SH-SY5Y (cell line): ENCODE results near the gene RAB6B.

Experiments
- GATA2 ChIP-seq: IDR thresholded peaks from 2 replicates; pipeline ENCODE4 v1.6.1; 2011; ENCODE audit warnings: mild to moderate bottlenecking, low read depth, low read length
- GATA3 ChIP-seq: IDR thresholded peaks from 2 replicates; pipeline ENCODE4 v1.6.1; 2011; ENCODE audit warnings: low read depth, mild to moderate bottlenecking, low read length, moderate library complexity

GRCh38 chr3:133863911-133864310 is 31.8 kb downstream of the RAB6B start:
- TF ChIP-seq GATA2, result no peak
- no peak for TF ChIP-seq GATA3
